Measurements from ENCODE around the gene LMOD2.

The LMOD2 gene

GRCh38 chr7:123639631-123640030, 16.0 kb upstream of the LMOD2 start:
- no peak for DNase-seq (ENCODE audit: low spot score)

- no peak for DNase-seq (ENCODE audit: low spot score)
These were observed 15.1 kb upstream of the LMOD2 start for GRCh38 chr7:123640583-123640982.

- no peak for DNase-seq (ENCODE audit: low spot score)
These were observed 13.8 kb upstream of the LMOD2 start for GRCh38 chr7:123641901-123642300.

GRCh38 chr7:123643495-123644441, 11.9 kb upstream of the LMOD2 start:
- DNase-seq (ENCODE audit: low spot score) = peak; percentile 36

GRCh38 chr7:123645516-123645915, 10.2 kb upstream of the LMOD2 start:
- DNase-seq (ENCODE audit: low spot score) = no peak

GRCh38 chr7:123647106-123647730, 8.4 kb upstream of the LMOD2 start:
- no peak for DNase-seq (ENCODE audit: low spot score)

- DNase-seq (ENCODE audit: low spot score) = no peak
These were observed 5.7 kb upstream of the LMOD2 start for GRCh38 chr7:123649964-123650363.

- no peak for DNase-seq (ENCODE audit: low spot score)
These were observed 5.1 kb upstream of the LMOD2 start for GRCh38 chr7:123650595-123650994.

- DNase-seq (ENCODE audit: low spot score) = no peak
These were observed 3.3 kb upstream of the LMOD2 start for GRCh38 chr7:123652406-123652805.

GRCh38 chr7:123653162-123653561, 2.5 kb upstream of the LMOD2 start:
- DNase-seq (ENCODE audit: low spot score) = no peak

- DNase-seq (ENCODE audit: low spot score) = no peak
These were observed 1.1 kb downstream of the LMOD2 start for GRCh38 chr7:123656544-123657303.

GRCh38 chr7:123657304-123657685, 1.6 kb downstream of the LMOD2 start:
- DNase-seq (ENCODE audit: low spot score) = no peak

- DNase-seq (ENCODE audit: low spot score) = no peak
These were observed 2.4 kb downstream of the LMOD2 start for GRCh38 chr7:123658023-123658422.

GRCh38 chr7:123660514-123661354, 5.1 kb downstream of the LMOD2 start:
- no peak for DNase-seq (ENCODE audit: low spot score)

- DNase-seq (ENCODE audit: low spot score) = no peak
These were observed 6.1 kb downstream of the LMOD2 start for GRCh38 chr7:123661765-123662164.

- no peak for DNase-seq (ENCODE audit: low spot score)
These were observed 6.6 kb downstream of the LMOD2 start for GRCh38 chr7:123662293-123662692.

GRCh38 chr7:123662755-123663154, 7.1 kb downstream of the LMOD2 start:
- DNase-seq (ENCODE audit: low spot score) = no peak

GRCh38 chr7:123663200-123663599, 7.5 kb downstream of the LMOD2 start:
- no peak for DNase-seq (ENCODE audit: low spot score)

- DNase-seq (ENCODE audit: low spot score) = no peak
These were observed 9.5 kb downstream of the LMOD2 start for GRCh38 chr7:123665157-123665556.

GRCh38 chr7:123665896-123666295, 10.2 kb downstream of the LMOD2 start:
- no peak for DNase-seq (ENCODE audit: low spot score)

- no peak for DNase-seq (ENCODE audit: low spot score)
These were observed 10.8 kb downstream of the LMOD2 start for GRCh38 chr7:123666492-123666891.

- DNase-seq (ENCODE audit: low spot score) = peak; percentile 11
These were observed 13.8 kb downstream of the LMOD2 start for GRCh38 chr7:123669485-123669884.

All from HuH-7.5 (cell line).